GM12801 (cell line): ENCODE measurements around the gene CTSW.

ENCODE experiments used
- CTCF ChIP-seq: IDR thresholded peaks from one replicate; pipeline ENCODE4 v1.5.1; 2011; ENCODE audit warnings: control low read depth; ENCODE audit not compliant: insufficient read length; ENCODE audit errors: extremely low read depth

Gene CTSW

GRCh38 chr11:65900125-65900898 is 20.7 kb downstream of the CTSW start, which contains the start of gene FOSL1:
TSS of gene FOSL1 (minus strand) at chr11:65900388. CDS start at chr11:65900339, 49 bp downstream.
- TF ChIP-seq CTCF = no peak

DNA sequence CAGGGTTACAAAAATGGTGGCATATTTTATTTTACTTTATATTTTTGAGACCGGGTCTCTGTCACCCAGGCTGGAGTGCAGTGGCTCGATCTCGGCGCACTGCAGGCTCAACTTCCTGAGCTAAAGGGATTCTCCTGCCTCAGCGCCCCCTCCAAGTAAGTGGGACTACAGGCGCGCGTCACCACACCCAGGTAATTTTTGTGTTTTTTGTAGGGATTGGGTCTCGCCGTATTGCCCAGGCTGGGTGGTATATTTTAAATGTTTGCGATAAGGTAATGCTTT is 21.2 kb downstream of the CTSW start:
- TF ChIP-seq CTCF = no peak

DNA sequence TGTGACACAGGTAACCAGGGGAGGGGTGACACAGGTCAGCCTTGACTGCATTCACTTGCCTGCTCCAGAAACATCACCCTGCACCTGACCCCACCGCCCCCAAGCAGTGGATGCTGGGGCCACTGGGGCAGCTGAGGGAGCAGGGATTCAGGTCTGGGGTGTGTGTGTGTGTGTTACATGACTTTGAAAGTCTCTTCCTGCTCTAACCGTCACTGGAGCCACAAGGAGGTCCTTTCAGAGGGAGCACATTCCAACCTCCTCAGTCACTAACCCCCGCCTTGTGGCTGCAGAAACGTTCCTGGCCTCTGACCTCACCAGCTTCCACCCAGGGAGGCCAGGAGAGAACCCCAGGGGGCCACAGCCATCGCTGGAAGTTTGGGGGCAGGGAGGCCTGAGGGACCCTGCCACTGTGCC is 23.4 kb downstream of the CTSW start:
- no peak for TF ChIP-seq CTCF

- TF ChIP-seq CTCF = no peak
Measured at GRCh38 chr11:65903715-65904114, 24.1 kb downstream of the CTSW start.

DNA sequence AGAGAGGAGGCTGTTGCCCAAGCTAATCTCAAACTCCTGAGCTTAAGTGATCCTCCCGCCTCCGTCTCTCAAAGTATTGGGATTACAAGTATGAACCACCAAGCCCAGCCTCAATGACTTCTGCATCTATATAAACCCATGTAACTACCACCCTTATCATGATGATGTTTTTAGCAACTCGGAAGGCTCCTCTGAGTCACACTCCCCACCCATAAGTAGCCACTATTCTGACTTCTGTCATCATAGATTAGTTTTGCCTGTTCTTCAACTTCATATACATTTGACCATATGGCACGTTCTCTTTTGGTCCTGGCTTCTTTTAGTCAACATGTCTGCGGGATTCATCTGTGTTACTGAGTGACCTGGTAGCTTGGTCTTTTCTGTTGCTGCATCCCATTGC is 27.0 kb downstream of the CTSW start:
- TF ChIP-seq CTCF = no peak

- no peak for TF ChIP-seq CTCF
Measured at GRCh38 chr11:65907878-65908277, 28.2 kb downstream of the CTSW start.

- no peak for TF ChIP-seq CTCF
Measured at GRCh38 chr11:65911682-65912568, 32.3 kb downstream of the CTSW start.
